NCI-H2196 (cell line): Measurements from ENCODE around the gene GOLGA2.
"Not testable (repeated sequence)": the region's sequence is repeated elsewhere in the genome, so short reads cannot be mapped to it uniquely, and the experiment has no call there.

Experiments used
- DNase-seq: peaks from one replicate; lab custom pipeline; 2025; ENCODE audit not compliant: unreplicated experiment; lab: John Stamatoyannopoulos, UW

Gene GOLGA2

GRCh38 chr9:128244837-128245231 lies 31.0 kb downstream of the GOLGA2 start:
- DNase-seq, result no peak

DNA sequence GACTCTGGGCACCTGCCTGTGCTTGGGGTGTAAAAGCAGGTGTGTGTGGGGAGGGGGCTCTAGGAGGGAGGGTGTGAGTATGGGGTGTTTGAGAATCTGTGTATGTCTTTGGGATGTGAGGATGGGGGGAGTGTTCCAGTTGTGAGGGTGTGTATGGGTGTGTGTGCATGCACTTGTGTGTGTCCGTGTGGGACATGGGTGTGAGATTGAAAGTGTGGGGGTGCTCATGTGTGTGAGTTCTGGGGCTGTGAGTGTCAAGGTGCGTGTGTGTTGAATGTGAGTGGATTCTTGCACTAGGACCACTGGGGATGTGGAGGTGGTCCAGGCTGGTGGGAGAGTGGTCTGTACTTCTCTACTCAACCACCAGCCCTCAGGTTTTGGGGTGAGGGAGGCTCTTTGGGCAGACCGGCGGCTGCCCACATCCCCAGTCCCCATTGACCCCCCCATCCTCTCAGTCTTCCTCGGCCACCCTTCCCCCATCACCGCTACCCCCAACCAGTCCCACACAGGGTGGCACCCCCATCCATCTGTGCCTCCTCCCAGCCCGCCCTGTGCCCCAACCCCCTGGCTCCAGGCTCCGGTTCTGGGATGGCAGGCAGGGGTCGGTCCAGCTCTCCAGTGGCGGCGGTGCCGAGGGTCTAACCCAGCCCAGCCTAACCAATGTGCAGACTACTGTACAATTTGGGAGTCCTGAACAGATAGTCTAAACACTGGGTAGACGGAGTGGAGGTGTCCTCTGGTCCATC lies 31.5 kb downstream of the GOLGA2 start:
- DNase-seq, result no peak

DNA sequence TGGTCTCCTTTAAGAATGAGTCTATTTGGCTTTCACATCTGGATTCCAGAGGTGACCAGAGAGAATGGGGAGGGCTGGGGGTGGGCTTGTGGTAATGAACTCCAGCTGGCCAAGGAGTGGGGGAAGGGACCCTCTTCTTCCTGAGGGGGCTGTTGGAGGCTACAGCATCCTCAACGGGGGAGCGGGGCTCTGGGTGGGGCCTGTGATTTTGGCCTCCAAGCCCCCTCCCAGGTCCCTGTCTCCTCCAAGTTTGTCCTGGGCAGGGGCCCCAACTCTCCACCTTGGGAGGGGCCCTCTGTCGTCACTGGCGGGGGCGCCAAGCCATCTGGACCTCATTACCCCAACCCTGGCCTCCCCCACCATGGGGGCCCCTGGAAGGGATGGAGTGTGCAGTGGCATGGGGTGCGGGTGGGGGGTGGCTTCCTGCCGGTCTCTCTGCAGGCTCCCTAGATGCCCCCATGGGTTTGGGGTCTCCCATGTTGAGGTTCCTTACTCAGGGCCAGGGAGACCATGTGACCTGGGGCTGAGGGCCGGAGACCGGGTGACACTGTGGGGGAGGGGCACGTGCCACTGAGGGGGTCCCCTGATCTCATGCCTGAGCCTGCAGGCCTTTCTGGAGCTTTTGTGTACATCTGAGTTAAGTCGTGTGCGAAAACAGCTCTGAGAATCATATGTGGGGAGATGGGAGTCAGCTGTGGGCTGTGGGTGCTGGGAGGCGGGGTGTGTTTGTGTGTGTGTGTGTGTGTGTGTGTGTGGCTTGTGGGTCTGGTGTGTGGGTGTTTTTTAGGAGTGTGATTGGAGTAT lies 32.4 kb downstream of the GOLGA2 start:
- DNase-seq, result no peak

DNA sequence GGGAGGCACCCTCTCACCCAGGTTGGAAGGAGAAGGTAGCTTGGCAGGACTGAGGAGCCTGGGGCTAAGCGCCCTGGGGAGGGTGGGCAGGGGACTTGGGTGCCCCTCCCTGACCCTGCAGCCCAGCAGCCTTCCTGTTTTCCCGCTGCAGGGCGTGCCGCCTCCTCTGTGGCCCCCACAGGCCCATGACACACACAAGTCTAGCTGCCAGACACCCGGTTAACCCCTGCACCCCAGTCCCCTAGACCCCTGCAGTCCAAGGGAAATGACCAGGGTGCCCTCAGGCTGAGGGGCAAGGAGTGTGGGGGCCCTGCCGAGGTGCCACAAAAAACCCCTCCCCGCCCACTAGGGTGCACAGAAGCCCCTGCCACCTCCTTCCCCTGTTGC lies 33.0 kb downstream of the GOLGA2 start:
- DNase-seq, result no peak

DNA sequence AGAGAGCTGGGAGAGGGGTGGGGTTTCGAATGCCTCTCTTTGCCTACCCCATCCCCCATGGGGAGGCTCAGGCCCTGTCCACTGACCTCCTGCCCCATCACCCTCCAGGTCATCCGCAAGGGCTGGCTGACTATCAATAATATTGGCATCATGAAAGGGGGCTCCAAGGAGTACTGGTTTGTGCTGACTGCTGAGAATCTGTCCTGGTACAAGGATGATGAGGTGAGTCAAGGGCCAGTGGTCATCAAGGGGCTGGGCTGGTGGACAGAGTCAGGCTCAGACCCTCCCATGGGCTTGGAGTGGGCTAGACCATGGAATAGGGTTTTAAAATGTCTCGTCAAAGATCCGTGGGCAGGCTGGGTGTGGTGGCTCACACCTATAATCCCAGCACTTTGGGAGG lies 33.7 kb downstream of the GOLGA2 start:
- no peak for DNase-seq

DNA sequence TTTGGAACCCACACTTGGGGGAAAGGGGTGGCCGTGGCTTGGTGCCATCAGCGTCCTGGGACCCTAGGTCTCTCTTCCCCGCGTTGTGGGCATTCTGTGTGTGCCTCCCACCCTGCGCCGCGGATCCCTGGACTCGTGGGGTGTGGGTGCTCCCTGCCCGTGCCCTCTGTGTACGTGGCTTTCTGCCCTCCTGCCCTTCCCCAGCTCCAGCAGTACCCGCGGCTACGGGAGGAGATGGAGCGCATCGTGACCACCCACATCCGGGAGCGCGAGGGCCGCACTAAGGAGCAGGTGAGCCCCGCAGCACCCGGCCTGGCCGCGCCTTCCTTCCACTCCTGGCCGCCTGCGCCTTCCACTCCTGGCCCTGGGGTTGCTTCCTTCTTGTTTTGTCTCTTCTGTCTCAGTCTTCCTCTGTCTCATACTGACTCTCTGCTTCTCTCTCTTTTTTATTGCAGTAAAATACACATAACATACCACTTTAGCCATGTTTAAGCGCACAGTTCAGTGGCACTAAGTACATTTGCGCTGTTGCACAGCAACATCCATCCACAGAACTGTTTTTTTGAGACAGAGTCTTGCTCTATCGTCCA lies 41.9 kb downstream of the GOLGA2 start:
- DNase-seq, result no peak

GRCh38 chr9:128232528-128233428 lies 43.0 kb downstream of the GOLGA2 start:
- no peak for DNase-seq

DNA sequence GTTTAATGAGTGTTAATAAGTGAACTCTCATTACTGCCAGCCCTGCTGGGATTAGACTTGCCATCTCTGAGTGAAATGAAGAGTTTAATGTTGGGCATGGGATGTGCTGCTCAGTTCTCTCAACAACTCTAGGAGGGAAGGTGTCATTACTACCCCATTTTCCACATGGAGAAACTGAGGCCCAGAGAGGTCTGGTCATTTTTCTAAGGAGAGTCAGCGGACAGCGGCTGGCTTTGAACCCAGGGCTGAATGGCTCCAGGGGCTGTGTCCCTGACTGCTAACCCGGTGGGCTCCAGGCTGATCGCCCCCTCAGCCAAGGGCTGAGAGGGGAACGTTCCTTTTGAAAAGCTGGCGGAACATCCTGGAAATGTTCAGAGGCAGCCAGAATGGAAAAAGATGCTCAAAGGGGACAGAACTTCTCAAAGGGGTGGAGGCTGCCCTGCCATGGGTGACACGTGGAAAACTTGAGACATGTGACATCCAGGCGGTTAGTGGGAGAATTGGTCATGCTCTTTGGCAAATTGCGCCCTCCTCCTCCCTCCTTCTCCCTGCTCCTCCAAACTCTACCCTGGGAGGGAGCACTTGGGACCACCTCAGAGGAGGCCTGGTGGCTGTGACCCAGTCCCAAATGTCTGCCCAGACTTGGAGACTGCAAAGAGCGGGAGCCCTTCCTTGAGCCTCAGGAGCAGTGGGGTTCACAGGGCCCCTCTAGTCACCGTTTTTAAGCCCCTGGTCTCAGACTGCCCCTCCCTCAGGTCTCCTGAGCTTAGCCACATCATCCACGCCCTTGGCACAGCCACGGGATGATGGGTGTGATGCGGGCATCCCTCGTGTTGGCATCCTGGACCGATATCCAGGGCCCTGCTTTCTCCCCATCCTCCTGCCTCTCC lies 43.9 kb downstream of the GOLGA2 start:
- no peak for DNase-seq

DNA sequence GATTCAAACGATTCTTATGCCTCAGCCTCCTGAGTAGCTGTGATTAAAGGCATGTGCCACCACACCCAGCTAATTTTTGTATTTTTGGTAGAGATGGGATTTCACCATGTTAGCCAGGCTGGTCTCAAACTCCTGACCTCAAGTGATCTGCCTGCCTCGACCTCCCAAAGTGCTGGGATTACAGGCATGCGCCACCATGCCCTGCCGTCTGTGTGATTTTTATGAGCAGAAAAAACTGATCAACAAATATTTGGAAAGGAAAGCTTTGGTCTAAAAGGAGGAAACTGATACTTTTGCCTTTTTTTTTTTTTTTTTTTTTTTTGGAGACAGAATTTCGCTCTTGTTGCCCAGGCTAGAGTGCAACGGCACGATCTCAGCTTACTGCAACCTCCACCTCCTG lies 44.9 kb downstream of the GOLGA2 start:
- DNase-seq, result not testable (repeated sequence)

DNA sequence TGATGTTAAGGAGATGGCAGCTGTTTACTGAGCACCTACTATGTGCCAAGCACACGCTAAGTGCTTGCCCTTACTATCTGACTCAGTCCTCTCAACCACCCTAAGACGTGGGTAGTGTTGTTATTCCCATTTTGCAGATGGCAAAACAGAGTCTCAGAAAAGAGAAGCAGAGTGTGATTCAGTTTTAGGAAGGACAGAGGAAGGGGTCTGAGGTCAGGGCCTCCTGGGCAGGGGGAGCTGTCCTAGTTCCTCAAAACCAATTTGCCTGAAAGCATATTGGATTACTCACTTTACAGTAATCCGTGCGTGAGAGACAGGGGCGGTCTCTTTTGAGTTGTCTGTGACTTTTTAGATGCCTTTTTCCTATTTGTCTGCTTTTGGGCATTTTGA lies 49.4 kb downstream of the GOLGA2 start:
- no peak for DNase-seq

DNA sequence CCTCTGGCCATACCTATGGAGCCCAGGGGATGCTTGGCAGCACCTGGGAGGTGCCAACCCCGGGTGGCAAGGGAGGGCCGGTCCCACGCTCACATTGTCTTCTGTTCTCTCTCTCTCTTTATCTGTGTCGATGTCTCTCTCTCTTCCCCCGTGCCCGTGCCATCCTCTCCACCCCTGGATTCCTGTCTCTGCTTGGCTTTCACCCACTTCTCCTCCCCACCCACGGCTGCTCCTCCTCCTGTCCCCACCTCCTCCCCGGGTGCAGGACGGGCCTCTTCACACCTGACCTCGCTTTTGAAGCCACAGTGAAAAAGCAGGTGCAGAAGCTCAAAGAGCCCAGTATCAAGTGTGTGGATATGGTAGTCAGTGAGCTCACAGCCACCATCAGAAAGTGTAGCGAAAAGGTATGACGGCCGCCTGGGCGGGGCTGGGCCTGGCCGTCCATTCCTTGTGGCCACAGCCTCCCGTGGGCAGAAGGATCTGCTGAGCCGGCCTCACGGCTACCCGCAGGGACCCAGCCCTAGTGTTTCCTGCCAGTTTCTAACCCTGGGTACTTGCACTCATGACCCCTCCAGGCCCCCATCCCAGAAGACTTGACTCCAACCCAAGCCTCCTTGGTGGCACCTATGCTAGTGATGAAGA lies 49.9 kb downstream of the GOLGA2 start:
- peak; percentile 45 for DNase-seq

DNA sequence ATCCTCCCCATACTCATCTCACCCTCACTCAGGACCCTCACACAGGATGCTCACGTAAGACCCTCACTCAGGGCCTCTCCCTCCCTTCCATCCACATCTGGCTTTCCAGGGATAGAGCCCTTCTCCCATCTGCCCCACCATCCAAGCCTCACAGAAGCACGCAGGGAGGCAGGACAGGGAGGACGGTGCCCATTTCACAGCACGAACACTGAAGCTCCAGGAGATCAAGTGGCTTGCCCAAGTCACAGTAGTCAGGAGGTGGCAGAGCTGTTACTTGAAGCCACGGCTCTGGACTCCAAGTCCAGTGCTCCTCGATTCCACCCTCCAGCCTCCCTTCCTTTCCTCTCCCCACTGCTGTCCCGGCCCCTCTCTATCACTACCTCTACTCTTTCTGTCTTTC lies 50.9 kb downstream of the GOLGA2 start:
- DNase-seq, result no peak

- no peak for DNase-seq
Observed at GRCh38 chr9:128222880-128223670, 52.7 kb downstream of the GOLGA2 start.

GRCh38 chr9:128222026-128222425 lies 53.8 kb downstream of the GOLGA2 start:
- no peak for DNase-seq

DNA sequence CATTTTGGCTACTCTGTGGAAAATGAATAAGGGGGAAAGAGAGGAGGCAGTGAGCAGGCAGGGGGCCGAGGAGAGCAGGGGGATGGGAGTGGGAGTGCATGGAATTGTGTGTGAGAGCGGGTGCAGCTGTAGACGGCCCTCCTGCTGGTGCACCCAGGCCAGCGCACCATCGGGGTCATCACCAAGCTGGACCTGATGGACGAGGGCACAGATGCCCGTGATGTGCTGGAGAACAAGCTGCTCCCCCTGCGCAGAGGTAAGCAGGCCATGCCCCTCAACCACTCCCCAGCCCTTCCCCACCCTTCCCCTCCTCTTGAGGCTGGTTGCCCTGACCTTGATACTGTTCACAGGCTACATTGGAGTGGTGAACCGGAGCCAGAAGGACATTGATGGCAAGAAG lies 56.0 kb downstream of the GOLGA2 start:
- no peak for DNase-seq

- peak; percentile 88 for DNase-seq
Observed at GRCh38 chr9:128218518-128219389, 57.1 kb downstream of the GOLGA2 start.

GRCh38 chr9:128218172-128218517 lies 57.7 kb downstream of the GOLGA2 start:
- DNase-seq, result no peak
